GM21619 (cell line): Measurements from ENCODE around the gene APOC1.
"Not testable (repeated sequence)": the region's sequence is repeated elsewhere in the genome, so short reads cannot be mapped to it uniquely, and the experiment has no call there.

ENCODE experiments used
- ATAC-seq: cut with Tn5 transposase; IDR thresholded peaks from one replicate; pipeline ENCODE4 v1.9.1; 2021; ENCODE audit not compliant: unreplicated experiment

The APOC1 gene

GRCh38 chr19:44912854-44913253 lies 1.6 kb upstream of the APOC1 start:
- ATAC-seq, result no peak

GRCh38 chr19:44913512-44914432 lies 636 bp upstream of the APOC1 start:
- not testable (repeated sequence) for ATAC-seq

DNA sequence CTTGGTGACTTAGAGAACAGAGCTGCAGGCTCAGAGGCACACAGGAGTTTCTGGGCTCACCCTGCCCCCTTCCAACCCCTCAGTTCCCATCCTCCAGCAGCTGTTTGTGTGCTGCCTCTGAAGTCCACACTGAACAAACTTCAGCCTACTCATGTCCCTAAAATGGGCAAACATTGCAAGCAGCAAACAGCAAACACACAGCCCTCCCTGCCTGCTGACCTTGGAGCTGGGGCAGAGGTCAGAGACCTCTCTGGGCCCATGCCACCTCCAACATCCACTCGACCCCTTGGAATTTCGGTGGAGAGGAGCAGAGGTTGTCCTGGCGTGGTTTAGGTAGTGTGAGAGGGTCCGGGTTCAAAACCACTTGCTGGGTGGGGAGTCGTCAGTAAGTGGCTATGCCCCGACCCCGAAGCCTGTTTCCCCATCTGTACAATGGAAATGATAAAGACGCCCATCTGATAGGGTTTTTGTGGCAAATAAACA lies 9.9 kb downstream of the APOC1 start:
- ATAC-seq, result no peak

- ATAC-seq, result no peak
These were observed 10.9 kb downstream of the APOC1 start for GRCh38 chr19:44925114-44925891.

DNA sequence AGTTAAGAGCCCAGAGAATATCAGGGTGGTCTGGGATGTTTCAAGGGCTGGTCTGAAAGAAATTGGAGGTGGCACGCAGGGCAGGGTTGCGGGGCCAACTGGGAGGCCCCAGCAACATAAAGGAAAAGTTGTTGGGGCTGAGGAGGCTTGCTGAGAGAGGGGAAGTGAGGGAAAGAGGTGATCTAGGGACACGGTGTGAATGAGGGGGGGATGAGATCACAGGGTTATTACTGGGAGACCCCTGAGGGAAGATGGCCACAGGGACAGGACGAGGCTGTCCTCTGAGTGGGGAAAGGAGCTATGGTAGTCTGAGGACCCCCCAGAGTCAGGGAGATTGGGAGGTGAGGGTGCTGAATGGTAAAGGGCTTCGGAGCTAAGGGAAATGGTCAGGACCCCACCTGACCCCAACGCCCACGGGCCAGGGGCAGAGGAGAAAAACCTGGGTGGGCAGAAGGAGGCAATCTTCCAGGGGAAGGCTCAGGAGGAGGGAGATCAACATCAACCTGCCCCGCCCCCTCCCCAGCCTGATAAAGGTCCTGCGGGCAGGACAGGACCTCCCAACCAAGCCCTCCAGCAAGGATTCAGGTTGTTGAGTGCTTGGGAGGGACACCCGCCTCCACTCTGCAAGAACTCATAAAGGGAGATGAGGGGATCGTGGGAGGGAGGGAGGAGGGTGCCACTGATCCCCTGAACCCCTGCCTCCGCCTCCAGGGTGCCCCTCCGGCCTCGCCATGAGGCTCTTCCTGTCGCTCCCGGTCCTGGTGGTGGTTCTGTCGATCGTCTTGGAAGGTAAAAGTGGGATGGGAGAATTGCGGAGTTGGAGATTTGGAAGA lies 12.1 kb downstream of the APOC1 start:
- not testable (repeated sequence) for ATAC-seq

- no peak for ATAC-seq
These were observed 13.3 kb downstream of the APOC1 start for GRCh38 chr19:44927746-44928145.

DNA sequence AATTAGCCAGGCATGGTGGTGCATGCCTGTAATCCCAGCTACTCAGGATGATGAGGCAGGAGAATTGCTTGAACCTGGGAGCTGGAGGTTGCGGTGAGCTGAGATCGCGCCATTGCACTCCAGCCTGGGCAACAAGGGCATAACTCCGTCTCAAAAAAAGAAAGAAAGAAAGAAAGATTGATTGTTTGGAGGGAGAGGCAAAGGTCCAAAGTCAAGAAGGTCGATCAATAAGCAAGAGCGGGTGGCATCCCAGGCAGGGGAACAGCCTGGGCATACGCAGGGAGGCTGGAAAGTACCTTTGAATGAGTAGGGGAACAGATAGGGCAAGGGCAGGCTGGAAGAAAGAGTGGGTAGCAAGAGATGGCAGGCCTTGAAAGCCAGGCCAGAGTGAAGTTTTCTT lies 15.7 kb downstream of the APOC1 start:
- ATAC-seq, result no peak

DNA sequence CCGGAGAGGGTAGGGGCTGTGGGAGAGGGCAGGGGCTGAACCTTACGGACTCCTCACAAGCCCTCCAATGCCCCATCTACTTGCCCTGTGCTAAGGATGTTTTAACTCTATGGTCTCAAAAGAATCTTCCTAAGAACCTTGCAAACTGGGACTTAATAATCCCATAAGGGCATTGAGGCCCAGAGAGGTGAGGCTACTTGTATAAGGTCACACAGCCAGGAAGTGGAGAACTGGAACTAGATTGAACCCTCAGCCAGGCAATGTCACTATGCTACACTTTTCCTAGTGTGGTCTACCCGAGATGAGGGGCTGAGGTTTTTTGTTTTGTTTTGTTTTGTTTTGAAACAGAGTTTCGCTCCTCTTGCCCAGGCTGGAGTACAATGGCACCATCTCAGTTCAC lies 17.1 kb downstream of the APOC1 start:
- ATAC-seq, result no peak

DNA sequence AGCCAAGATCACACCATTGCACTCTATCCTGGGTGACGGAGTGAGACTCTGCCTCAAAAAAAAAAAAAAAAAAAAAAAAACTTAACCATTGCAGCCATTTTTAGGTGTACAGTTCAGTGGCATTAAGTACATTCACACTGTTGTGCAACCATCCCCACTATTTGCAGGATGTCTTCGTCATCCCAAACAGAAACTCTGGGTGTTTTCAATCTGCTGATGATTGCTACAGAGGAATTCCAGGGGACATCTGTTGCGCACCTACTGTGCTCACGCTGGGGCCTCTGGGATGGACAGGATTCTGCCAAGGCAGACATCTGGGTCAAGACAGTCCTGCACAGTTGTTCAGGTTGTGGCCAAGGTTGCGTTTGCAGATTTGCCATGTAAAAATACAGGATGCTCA lies 25.3 kb downstream of the APOC1 start:
- ATAC-seq, result no peak

DNA sequence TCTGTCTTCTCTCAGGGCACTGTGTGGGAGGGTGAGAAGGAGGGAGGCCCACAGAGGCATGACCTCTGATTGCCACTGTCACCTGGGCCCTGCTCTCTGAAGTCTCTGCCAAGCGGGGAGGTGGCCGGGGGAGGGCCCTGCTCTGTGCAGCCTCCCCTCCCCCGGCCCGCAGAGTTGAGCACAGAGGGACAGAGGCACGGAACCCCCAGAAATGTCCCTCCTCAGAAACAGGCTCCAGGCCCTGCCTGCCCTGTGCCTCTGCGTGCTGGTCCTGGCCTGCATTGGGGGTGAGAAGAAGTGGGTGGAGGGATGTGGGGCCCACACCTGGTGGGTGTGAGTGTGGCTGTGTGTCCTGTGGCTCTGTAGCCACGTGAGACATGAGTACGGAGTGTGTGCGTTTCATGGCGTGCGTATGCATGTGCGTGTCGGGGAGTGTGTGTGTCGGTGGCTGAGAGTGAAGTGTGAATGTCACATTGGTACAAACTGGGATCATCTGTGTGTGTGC lies 27.7 kb downstream of the APOC1 start, which contains the start of gene APOC4:
Gene APOC4, plus strand, starts transcription at position 171 of the 505 bp plus-strand sequence. Its CDS starts 41 bp downstream, at position 212.
- no peak for ATAC-seq

- peak; percentile 65 for ATAC-seq
These were observed 29.4 kb downstream of the APOC1 start for GRCh38 chr19:44943801-44944249.

DNA sequence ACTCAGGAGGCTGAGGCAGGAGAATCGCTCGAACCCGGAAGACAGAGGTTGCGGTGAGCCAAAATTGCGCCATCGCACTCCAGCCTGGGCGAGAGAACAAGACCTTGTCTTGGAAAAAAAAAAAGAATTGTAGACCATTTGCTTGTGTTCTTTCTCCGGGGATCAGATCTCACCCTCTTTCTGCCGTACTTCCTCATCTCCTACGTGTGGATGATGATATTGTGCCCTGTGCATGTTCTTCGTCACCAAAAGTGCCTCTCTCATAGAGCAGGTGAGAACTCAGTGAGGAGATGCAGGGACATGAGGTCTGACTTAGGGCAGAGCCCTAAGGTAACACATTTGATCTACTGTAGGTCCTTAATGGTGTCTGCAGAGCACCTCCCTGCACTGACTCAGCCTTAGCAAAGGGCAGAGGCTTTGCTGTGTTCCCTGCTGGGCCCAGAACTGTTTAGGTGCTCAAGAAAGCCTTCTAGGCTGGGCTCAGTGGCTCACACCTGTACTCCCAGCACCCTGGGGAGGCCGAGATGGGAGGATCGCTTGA lies 32.7 kb downstream of the APOC1 start:
- no peak for ATAC-seq

GRCh38 chr19:44948237-44948636 lies 33.8 kb downstream of the APOC1 start:
- ATAC-seq, result no peak

DNA sequence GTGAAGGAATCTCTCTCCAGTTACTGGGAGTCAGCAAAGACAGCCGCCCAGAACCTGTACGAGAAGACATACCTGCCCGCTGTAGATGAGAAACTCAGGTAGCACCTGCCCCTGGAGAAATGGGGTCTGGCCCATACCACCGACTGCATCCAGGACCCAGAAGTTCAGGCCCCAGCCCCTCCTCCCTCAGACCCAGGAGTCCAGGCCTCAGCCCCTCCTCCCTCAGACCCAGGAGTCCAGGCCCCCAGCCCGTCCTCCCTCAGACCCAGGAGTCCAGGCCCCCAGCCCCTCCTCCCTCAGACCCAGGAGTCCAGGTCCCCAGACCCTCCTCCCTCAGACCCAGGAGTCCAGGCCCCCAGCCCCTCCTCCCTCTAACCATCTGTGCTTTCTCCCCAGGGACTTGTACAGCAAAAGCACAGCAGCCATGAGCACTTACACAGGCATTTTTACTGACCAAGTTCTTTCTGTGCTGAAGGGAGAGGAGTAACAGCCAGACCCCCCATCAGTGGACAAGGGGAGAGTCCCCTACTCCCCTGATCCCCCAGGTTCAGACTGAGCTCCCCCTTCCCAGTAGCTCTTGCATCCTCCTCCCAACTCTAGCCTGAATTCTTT lies 34.5 kb downstream of the APOC1 start:
- ATAC-seq, result no peak

GRCh38 chr19:44949550-44949949 lies 35.1 kb downstream of the APOC1 start:
- no peak for ATAC-seq

DNA sequence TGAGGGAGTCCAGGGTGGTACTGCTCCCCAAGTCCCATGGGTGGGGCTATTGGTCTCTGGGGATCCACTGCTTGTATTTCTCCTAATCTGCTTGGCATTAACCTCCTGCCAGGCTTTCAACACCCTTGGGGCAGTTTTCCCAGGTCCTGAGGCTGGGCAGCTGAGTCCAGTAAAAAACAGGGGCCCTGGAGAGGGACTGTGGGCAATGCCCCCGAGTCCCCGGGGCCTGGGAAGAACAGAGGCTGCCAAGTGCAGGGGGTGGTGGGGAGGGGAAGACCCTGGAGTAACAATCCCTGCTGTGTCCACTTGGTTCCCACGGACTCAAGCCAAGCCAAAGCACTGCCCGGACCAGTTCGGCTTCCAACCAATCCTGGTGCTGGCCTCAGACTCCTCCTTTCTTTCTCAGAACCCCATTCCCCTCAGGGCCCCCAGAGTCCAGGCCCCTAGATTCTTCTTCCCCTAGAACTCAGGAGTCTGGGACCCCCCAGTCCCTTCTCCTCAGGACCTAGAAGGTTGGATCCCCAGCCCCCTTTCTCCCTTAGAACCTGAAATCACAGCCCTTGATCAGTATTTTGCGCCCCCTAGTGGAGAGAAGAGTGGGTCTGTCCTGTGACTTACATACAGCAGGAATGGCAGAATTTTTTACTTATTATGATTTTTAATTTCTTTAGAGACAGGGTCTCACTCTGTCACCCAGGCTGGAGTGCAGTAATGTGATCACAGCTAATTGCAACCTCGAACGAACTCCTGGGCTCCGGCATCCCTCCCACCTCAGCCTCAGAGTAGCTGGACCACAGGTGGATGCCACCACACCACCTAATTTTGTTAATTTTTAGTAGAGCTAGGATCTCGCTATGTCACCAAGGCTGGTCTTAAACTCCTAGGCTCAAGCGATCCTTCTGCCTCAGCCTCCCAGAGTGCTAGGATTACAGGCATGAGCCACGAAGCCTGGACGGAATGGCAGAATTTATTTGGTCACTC lies 37.1 kb downstream of the APOC1 start:
- no peak for ATAC-seq

GRCh38 chr19:44954278-44954648 lies 39.9 kb downstream of the APOC1 start:
- peak; percentile 12 for ATAC-seq

DNA sequence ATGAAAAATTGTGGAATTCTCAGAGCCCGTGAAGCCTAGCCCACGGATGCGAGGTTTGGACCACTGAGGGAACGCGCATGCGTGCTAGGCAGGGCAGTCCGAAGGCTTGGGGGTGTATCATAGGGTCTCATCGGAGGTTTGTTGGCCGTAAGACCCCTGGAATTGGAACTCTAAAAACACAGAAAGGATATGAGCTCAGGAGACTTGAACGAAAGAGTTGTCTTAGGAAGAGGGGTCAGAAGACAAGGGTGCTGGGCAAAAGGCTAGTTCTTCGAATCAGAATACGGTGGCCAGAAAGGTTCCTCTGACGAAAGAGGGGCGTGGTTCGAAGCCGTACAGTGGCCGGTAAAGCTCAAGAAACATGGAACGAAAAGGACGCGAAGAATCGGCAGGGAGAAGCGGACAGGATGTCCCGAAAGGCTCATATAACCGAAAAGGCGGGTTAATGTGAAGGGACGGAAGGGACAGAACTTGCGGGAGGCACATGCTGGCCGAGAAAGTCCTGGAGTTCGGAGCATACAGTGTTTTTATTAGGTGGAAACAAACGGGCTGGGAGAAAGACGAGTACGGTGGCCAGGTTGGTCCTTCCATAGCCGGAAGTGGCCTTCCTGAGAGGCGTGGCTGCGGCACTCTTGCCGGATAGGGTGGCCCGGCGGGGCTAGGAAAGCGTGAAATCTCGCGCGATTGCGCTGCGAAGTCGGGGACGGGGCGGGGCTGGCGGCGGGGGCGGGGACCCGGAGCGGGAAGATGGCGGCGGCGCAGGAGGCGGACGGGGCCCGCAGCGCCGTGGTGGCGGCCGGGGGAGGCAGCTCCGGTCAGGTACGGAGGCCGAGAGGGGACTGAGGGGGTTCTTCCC lies 40.5 kb downstream of the APOC1 start, which contains the start of gene CLPTM1:
Gene CLPTM1, plus strand, starts transcription at position 732 of the 856 bp plus-strand sequence. Its CDS starts 16 bp downstream, at position 748.
- ATAC-seq, result peak; percentile 70
